Glomerular visceral epithelial cell (primary cell): Measurements from ENCODE around the gene MAPK8IP3.

Experiments
- DNase-seq: peaks from one replicate; pipeline ENCODE4 v3.0.0-alpha.2; 2016; ENCODE audit errors: extremely low spot score

The MAPK8IP3 gene

DNA sequence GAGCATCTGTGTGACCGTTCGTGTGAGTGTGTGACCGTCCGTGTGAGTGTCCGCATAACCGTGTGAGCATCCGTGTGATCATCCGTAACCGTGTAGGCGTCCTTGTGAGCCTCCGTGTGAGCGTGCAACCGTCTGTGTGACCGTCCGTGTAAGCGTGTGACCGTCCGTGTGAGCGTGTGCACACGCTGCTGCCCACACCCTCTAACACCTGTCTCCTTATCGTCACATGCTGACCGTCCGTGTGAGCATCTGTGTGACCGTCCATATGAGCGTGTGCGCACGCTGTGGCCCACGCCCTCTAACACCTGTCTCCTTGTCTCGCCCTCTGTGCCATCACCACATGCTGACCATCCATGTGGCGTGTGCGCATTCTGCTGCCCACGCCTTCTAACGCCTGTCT, 34.2 kb downstream of the MAPK8IP3 start:
- DNase-seq: no peak

DNA sequence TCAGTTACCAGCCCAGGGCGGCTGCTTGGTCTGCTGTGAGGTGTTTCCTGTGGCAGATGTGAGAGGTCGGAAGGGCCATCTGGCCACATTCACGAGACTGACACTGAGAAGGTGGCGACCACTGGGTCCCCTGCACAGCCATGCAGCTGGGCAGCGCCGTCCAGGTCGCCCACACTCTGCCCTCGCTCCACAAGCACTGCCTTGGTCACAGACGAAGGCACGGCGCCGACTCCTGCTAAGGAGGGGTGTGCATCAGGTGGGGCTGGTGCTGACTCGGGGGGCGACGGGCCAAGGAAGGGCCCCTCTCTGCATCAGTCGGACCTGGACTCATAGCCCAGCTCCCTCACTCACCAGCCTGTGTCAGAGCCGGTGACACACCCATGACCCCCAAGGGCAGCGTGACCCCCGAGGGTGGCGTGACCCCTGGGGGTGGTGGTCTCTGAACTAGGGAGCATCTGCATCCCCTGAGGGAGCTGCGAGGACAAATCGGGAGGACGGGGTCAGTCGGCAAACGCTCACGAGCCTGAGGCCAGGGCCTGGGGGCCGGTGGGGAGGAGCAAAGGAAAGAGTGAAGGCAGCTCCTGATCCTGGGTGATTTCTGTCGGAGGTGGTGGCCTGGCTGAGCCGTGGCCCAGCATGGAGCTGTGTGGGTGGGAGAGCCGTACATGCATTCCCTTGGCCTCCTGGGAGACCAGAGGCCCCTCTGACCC, 34.9 kb downstream of the MAPK8IP3 start:
- no peak for DNase-seq

DNA sequence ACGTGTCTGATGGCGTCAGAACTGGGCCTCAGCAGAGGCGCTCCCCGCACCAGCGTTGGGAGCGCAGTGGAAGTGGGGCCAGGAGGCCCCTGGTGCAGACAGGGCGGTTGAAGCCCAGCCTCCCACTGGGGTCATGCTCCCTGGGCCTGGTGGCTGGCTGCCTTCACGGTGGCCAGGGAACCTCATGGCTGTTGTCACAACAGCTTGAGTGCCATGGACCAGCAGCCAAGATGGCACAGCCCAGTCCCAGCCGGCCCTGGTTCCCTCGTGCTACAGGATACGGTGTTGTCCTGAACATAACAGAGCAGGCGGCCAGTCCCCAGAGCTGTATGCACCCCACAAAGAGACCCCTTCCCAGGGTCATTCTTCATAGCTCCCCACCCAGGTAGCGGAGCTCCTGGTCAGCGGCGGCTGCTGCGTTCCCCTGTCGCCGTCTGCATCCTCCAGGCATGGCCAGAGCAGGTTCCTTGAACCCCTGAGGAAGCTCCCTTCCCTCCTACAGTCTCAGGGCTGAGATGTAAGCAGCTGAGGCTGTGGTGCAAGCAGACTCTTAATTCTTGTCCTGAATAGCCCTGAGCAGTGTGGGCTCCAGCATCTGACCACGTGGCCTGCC, 35.7 kb downstream of the MAPK8IP3 start:
- DNase-seq: no peak

DNA sequence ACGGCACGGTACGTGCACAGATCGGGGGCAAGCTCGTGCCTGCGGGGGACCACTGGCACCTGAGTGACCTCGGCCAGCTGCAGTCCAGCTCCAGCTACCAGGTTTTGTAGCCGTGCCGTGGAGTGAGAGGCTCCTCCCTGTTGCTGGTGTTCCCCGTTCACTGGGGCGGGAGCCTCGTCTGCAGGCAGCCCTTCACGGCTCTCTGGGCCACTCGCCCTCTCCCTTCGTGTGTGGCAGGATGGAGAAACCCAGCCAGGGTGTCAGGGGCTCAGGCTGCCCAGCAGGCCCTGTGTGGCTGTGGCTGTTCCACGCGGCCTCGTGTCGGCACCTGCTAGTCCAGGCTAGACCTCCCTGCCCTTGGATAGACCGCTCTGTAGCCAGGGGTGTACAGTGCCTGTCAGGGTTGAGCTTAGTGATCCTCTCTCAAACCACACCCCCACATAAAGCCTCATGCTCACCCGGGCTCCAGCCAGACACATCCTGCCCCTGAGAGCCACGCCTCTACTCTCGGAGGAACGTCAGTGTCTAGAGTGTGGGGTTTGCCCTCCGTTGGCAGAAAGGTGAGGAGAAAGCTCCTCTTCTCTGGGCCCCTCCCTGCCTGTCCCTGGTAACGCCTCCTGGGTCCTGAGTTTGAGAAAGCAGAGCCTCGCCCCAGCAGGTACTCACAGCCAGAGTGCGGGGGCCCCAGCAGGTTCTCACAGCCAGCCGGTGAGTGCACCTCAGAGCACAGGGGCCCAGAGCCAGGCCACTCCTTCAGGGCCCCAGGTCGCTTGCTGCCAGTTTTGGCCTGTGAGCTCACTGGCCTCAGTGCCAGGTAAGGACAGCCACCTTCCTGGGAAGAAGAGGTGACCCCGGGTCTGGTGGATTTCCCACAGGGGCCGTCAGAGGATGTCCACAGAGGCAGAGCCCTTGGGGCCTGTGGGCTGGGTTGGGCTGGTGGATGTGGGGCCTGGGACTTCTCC, 37.7 kb downstream of the MAPK8IP3 start:
- DNase-seq: no peak

DNA sequence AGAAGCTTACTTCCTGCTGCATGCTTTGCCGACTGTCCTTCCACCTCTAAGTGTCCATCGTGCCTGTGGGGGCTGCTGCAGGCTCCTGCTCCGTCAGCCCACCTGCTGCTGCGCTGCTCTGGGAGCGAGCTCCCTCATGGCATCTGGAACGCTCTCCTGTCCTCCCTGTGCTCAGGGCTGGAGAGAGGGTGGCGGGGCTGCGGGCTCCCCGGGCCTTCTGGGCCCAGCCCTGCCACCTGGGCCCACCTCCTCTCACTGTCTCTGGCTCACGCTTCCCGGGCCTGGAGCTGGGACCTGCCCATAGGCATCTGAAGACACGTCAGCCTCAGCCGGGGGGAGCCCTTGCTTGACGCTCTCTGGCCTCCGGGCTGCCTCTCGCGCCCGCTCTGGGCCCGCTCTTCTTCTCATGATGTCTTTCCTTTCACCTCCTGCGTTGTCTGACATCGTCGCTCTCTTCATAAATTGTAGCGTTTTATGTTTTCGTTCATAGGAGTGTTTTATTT, 38.4 kb downstream of the MAPK8IP3 start:
- no peak for DNase-seq

DNA sequence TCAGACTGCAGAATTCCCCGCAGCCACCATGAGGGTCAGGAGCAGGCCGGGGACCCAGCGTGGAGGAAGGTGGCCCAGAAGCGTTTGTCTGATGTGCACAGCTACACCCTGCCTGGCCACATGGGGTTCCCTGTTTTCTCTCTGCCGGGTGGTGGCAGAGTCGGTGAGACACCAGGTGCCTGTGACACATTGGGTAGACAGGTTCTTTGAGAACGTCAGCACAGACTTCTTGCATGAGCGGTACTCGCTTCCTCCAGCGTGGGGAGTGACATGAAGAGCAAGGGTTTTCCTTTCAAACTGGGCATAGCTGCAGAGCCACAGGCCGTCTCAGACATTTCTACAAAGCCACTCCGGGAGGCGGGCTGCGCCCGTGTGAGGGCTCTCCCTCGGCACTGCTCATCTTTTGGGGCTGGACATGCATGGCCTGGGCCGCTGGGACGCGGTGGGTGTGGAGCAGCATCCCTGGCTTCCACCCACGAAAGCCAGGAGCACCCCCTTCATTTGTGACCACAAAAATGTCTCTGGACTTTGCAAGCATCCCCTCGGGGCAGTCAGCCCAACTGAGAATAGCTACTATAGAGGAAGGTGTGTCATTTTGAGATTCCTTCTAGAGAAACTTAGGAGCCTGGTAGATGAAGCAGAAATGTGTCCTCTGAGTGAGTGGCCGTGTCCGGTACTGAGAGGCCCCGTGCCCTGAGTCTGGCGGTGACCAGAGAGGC, 39.3 kb downstream of the MAPK8IP3 start:
- peak; percentile 80 for DNase-seq

DNA sequence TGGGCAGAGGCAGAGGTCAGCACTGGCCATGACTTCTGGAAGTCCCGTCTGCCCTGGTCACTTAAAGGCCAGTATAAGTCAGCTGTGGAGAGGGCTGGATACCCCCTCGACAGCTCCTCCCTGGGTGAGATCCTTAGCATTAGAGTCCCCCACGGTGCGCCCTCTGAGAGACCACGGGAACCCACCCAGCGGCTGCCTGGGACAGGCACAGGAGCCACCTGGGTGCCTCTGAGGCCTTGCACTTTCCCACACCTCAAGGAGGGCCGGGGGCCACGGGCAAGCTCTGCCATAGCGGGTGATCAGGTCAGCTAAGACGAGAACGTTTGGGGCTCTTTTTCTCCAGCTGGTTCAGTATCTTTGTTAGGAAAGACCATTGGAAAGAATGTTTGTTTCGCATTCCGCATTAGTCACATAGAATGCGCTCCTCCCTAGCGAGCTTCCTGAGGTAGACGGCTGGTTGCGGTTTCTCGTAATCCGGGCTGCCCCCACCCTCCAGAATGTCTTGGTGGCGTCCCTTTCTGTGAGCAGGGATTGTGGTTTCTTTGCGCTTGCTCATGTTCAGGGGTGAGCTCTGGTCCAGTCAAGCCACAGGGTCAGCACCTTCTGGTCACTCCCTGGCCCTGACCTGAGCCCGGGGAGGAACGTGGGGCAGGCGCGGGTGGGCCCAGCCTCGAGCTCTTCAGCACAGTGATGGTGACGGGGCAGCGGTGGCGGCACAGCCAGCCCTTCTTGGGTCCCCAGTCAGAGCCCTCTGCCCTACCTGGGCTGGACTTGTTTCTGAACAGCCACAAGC, 40.1 kb downstream of the MAPK8IP3 start:
- peak; percentile 92 for DNase-seq

DNA sequence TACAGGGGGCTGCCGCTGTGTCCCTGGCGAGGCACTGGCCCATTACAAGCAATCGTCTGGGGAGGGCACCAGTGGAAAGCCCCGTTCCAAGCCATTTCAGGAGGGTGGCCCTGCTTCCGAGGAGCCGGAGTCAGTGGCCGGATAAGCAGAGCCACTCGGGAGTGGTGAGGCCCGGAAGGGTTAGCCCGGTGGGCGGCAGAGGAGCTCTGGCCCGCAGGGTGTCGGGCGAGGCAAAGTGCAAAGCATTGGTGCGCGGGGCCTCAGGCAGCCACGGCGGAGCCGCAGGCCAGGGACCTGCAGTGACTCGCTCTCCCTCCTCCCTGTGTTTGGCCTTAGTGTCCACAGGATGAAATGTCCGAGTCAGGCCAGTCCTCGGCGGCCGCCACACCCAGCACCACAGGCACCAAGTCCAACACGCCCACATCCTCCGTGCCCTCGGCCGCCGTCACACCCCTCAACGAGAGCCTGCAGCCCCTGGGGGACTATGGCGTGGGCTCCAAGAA, 40.7 kb downstream of the MAPK8IP3 start:
- peak; percentile 45 for DNase-seq

DNA sequence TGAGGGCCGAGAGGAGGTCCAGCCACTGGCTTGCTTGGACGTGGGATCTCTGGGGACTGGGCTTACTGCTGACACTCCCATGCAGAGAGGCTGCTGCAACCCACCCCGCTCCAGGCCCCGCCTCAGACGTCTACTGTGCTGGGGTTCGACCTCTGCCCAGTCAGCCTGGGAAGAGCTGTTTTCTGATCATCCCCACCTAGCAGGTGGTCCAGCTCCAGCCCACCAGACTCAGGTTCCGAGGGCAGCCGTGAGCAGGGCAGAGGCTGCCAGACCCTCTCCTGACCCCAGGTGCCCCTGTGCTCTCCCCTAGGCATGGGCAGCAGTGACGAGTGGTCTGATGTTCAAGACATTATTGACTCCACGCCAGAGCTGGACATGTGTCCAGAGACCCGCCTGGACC, 41.9 kb downstream of the MAPK8IP3 start:
- no peak for DNase-seq

DNA sequence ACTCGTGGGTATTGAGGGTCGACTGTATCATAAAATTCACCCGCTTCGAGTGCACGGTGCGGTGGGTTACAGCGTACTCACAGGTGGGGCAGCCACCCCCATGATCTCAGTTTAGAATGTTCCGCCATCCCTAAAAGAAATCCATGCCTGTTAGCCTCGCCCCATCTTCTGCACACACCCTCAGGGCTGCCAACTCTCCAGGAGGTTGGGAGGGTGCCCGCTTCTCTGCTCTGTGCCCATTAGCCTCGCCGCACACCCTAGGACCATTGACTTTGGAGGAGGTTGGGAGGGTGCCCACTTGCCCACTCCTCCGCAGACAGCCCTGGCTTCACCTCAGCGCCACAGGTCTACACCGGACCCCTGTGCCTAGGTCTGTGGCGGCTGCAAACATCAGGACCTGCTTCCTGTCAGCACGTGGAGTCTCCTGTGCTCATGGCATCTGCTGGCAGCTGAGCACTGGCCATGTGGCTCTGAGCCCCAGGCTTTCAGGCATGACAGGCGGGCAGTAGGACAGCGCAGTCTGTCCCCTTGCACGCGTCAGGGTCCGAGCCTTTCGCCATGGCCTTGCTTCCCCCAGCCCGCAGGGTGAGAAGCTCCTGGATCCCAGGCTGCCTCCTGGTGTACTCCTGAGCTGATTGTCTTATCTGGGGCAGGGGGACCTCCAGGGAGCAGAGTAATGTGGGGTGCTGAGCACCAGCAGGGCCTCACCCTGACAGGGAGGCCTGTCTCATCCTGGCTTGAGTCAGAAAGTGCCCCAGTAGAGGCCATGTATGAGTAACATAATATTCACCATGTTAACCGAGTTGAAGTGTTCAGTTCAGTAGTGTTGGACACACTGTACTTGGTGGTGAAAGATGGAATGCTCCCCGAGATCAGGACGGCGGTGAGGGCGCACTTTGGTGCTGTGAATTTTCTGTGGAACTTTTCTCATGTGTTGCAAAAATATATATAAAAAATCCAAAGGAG, 43.4 kb downstream of the MAPK8IP3 start:
- DNase-seq: no peak

DNA sequence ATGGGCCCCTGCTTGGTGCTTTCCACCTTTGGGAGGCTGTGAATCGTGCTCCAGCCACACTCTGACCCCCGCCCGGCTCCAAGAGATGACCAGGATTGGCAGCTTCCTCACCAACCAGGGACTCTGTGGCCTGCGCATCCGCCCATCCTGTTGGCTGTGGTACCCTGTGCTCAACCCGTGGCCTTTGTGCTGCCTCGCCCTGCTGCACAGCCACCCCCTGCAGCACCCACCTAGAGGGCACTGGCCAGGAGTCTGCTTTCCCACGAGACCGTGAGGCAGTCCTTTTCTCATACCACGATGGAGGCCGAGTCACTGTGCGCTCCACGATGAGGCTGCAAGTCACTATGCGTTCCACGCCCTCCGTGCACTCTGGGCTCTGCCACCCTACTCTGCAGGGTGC, 46.0 kb downstream of the MAPK8IP3 start:
- no peak for DNase-seq

DNA sequence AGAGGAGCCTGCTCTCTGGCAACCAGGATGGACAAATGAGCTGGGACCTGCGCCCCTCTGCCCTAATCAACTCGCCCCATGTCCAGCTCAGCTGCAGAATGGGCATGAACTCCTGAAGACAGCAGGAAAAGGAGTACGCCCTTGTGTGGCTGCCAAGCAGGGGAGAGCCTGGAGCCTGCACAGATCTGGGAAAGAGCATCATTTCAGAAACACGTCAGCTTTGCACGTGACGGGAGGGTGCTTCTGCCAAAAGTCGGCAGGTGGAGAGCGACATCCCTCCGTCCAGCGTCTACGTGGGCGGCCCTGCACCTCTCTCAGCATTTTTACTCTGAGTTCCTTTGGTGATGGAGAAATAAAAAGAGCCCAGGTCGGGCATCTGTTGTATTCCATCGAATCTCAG, 46.9 kb downstream of the MAPK8IP3 start:
- no peak for DNase-seq

DNA sequence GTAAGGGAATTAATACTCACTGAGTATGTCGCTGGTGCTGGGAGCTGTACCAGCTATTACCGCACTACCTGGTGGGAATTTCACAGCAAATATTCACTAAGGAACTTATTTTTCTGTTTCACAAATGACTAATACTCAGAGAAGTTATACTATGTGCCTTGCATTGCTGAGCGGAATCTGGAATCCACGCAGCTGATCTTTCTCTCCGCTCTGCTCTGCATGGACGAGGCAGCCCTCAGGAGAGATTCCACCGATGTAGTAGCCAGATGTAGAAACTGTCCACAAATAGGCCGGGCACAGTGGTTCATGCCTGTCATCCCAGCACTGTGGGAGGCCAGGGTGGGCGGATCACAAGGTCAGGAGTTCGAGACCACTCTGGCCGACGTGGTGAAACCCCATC, 48.2 kb downstream of the MAPK8IP3 start:
- no peak for DNase-seq

DNA sequence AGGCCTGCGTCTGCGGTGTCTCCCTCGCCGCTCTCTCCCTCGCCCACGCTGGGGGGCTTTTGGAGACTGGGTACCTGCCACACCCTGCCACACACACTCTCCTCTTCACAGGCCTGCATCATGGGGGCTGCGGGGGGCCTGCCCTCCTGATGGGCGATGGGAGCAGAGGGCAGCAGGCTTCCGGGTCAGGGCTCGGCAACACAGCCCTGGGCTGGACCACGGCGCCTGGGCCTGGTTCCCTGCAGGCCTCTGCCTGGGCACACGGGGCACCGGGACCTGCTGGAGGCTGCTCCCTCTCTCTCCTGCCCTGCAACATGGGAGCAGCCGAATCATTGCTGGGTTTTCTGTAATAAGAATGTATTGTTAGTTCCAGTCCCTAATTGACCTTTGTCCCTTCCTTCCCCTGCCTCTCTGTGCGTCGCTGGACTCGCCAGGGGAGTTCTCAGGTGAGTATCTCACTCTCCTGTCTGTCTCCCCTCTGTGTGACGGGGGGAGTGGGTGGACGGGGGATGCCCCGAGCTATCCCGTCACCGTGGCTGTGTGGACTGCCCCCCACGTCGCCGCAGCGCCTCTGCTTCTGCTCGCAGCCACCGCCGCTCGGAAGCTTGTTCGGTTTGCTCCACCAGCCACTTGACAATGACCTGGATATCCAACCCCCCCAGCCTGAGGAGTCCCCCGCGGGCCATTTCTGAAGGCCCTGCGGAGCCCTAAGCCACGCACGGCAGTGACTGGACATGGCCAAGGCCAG, 51.9 kb downstream of the MAPK8IP3 start:
- no peak for DNase-seq

DNA sequence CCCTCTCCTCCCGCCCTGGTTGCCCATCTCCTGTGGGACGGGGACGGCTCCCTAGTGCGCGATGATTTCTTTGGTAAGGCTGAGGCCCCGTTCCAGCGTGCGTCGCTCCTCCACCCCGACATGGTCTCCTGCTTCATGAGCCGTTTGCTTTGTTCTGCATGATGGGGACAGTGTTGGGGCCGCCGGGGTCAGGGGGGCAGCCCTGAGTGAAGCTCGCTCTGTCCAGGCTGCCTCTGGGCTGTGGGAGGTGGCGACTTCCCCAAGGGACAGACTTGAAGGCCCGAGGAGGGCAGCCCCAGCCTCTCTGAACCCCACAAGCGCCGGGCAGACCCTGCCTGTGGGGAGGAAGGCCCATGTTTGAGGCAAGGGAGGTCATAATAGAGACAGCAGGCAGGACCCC, 52.9 kb downstream of the MAPK8IP3 start:
- DNase-seq: no peak

DNA sequence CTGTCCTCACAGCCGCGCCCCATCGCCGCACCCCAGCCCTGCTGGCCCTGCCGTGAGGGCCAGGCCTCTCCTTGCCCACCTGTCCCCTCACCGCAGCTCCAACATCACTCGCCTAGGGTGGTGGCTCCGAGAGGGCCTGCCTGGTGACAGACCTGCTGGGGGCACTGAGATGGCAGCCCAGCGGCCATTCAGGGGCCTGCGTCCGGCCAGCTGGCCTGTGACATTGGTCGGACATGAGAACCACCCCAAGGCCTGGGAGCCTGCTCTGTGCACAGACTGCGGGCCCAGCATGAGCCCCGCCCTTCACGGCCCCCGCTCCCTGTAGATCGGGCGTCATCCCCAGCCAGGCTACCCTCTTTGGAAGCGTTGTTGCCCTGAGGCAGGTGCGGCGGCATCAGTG, 53.5 kb downstream of the MAPK8IP3 start:
- DNase-seq: no peak

DNA sequence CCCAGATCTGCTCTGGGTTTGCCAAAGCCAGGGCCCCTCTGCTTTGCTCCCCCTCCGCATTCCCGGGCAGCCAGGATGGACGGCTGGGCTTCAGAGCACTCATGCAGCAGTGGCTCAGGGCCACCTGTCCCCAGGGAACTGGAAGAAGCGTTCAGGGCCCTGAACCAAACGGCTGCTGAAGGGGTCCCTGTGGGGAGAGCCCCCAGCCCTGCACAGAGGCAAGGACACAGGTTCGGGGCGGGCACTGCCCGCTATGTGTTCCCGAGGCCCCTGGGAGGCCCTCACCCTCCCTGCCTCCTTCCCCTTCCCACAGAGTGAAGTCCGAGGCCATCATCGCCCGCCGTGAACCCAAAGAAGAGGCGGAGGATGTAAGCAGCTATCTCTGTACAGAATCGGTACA, 54.9 kb downstream of the MAPK8IP3 start:
- DNase-seq: no peak

DNA sequence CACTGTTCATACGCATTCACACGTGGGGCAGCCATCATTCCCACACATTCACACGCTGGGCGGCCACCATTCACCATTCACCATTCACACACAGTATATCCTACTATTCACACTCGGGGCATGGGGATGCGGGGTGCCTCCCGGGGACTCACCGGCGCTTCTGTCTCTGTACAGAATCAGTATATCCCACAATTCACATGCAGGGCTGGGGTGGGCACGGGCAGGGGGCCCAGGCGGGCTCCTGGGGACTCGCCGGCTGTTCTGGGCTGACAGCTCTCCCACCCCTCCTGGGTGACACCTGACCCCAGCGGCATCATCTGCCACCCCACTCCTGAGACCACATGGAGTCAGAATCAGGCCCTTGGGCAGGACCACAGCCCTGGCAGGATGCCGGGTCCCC, 55.8 kb downstream of the MAPK8IP3 start:
- no peak for DNase-seq
